ENCODE results near the gene FAR2. TPM values are rescaled to one million over a fixed set of nuclear protein-coding genes. Genes with fewer than 3 reads are reported as not detected.

FAR2 gene
- total RNA-seq (2016; rRNA removed; fragmentation: Illumina TruSeq; extraction: Trizol) (not detected in 2 replicates), polyA plus RNA-seq (2011; rRNA removed) (not detected in 2 replicates), polyA minus RNA-seq (2011; rRNA and poly(A)+ RNA removed; ENCODE audit: low replicate concordance) (not detected in 2 replicates), Bru-seq, nascent RNA (percentile 1 among the genes with signal in this experiment), BruChase-seq, experiment 1, labeled RNA remaining after a 6-hour chase (percentile 1 among the genes with signal in this experiment), BruChase-seq, experiment 2, labeled RNA remaining after a 2-hour chase (percentile 0 among the genes with signal in this experiment)
- not detected in 2 replicates for total RNA-seq (2016; cell fraction: cytosol; rRNA removed; fragmentation: Illumina TruSeq; extraction: Trizol; ENCODE audit: low read depth)
- not detected in 2 replicates for total RNA-seq (2016; cell fraction: insoluble cytoplasmic fraction; rRNA removed; fragmentation: Illumina TruSeq; extraction: Trizol)
- total RNA-seq (2016; cell fraction: membrane; rRNA removed; fragmentation: Illumina TruSeq; extraction: Trizol), result not detected in 2 replicates
- not detected in 2 replicates for total RNA-seq (2016; cell fraction: nucleus; rRNA removed; fragmentation: Illumina TruSeq; extraction: Trizol)
- polyA plus RNA-seq (2011; cell fraction: cytosol; rRNA removed), result not detected in 2 replicates
- polyA plus RNA-seq (2011; cell fraction: nucleus; rRNA removed), result not detected in 2 replicates
- polyA plus RNA-seq (2012), result 0.09 and 0.46 TPM in 2 replicates
- polyA plus RNA-seq (2016; cell fraction: cytosol; fragmentation: Illumina TruSeq; extraction: Trizol; ENCODE audit: low read depth), result not detected in 2 replicates
- not detected in 2 replicates for polyA plus RNA-seq (2016; cell fraction: insoluble cytoplasmic fraction; fragmentation: Illumina TruSeq; extraction: Trizol; ENCODE audit: low read depth)
- not detected in 2 replicates for polyA plus RNA-seq (2016; cell fraction: membrane; fragmentation: Illumina TruSeq; extraction: Trizol; ENCODE audit: low read depth)
- not detected in 2 replicates for polyA plus RNA-seq (2016; cell fraction: nucleus; fragmentation: Illumina TruSeq; extraction: Trizol; ENCODE audit: insufficient read depth, low read depth)
- polyA minus RNA-seq (2011; cell fraction: cytosol; rRNA and poly(A)+ RNA removed), result not detected in 2 replicates
- polyA minus RNA-seq (2011; cell fraction: nucleus; rRNA and poly(A)+ RNA removed), result 0.13 TPM in 1 of 2 replicates, not detected in the other
- long read RNA-seq, experiment 1, result 0 reads
- long read RNA-seq, experiment 2, result 0 reads

GRCh38 chr12:29148911-29149690 is at the start of gene FAR2:
TSS of gene FAR2 (plus strand) at chr12:29149278. CDS start at chr12:29270450, 121,172 bp downstream.
- DNase-seq (ENCODE audit: low spot score), result no peak
- Histone ChIP-seq H3K4me1 (ENCODE audit: insufficient read depth, low read length) (no peaks in the 10 kb centered on the region), H4K20me1 (ENCODE audit: insufficient read depth, low read length) (no peaks in the 10 kb centered on the region), H3K4me3 (replicated peaks in 1 of 3; ENCODE audit: insufficient read depth in 1 of 3, low read depth in 2 of 3, low read length in 3 of 3) (no peak within 1 kb of the TSS; a peak in 1 of 6 replicates), H3K36me3 (replicated peaks in 1 of 2; ENCODE audit: control insufficient read depth in 1 of 2, insufficient read depth in 2 of 2, low read length in 2 of 2) (no peaks in the 10 kb centered on the region), H2AFZ (ENCODE audit: low read length) (no peak within 1 kb of the TSS), H3K9me3 (ENCODE audit: low read length) (no peaks in the 10 kb centered on the region), H3K79me2 (ENCODE audit: insufficient read depth, low read length) (no peaks in the 10 kb centered on the region), H3K4me2 (ENCODE audit: low read depth, low read length) (peak within 1 kb of the TSS; percentile 18; the same call in 1 of the 2 replicates), H3K27me3 (ENCODE audit: control insufficient read depth in 1 of 2, insufficient read depth in 2 of 2, low read length in 2 of 2) (peaks cover 0 to 14% of the 10 kb centered on the region in 2 experiments; a peak in 4 of 5 replicates), H3K9ac (ENCODE audit: insufficient read depth, low read depth, low read length) (no peak within 1 kb of the TSS), H3K27ac (ENCODE audit: extremely low read length, insufficient read depth, low read length) (no peak within 1 kb of the TSS)
- WGBS (ENCODE audit: low lambda C conversion rate), result 63% methylated on average over 33 of the region's 66 CpGs
- POLR2A ChIA-PET, result no interaction called here
- in situ Hi-C loops (cut with HindIII; ENCODE audit: extremely low pct_ligation_motif_present, low pct_unique_long_range_greater_than_20kb), result no loop called here
- CTCF ChIA-PET (ENCODE audit: low intra/inter-chr PET ratio, low total read pairs), result no interaction called here
- no TSS peak for BruUV-seq (replicated peaks)
- peak; percentile 29; the same call in 2 of the 3 replicates for ATAC-seq
- no peak for TF ChIP-seq ZNF782 (CRISPR knock-in tag; IDR thresholded peaks at IDR 0.05; ENCODE audit: borderline replicate concordance)
- no peak for TF ChIP-seq ZNF713 (CRISPR knock-in tag; IDR thresholded peaks at IDR 0.05)
- no peak for TF ChIP-seq CREB1 (IDR thresholded peaks at IDR 0.05)
- no peak for TF ChIP-seq CREB1 (CRISPR knock-in tag; IDR thresholded peaks at IDR 0.05)
- no peak for TF ChIP-seq DPF2 (CRISPR knock-in tag; IDR thresholded peaks at IDR 0.05; ENCODE audit: borderline replicate concordance, low read depth)
- TF ChIP-seq ZFY (CRISPR knock-in tag; IDR thresholded peaks at IDR 0.05), result no peak
- no peak for TF ChIP-seq NCOA1 (CRISPR knock-in tag; IDR thresholded peaks at IDR 0.05)
- TF ChIP-seq ZFP1 (CRISPR knock-in tag; IDR thresholded peaks at IDR 0.05), result no peak
- no peak for TF ChIP-seq ETS1 (CRISPR knock-in tag; IDR thresholded peaks at IDR 0.05)
- TF ChIP-seq ZNF644 (CRISPR knock-in tag; IDR thresholded peaks at IDR 0.05; ENCODE audit: low read depth), result no peak
- intact Hi-C loops (cut with micrococcal nuclease; ENCODE audit: unreplicated experiment), result no loop called here
- FAIRE-seq, result no peak
